Measurements from ENCODE around the gene NDUFB8.

The NDUFB8 gene

DNA sequence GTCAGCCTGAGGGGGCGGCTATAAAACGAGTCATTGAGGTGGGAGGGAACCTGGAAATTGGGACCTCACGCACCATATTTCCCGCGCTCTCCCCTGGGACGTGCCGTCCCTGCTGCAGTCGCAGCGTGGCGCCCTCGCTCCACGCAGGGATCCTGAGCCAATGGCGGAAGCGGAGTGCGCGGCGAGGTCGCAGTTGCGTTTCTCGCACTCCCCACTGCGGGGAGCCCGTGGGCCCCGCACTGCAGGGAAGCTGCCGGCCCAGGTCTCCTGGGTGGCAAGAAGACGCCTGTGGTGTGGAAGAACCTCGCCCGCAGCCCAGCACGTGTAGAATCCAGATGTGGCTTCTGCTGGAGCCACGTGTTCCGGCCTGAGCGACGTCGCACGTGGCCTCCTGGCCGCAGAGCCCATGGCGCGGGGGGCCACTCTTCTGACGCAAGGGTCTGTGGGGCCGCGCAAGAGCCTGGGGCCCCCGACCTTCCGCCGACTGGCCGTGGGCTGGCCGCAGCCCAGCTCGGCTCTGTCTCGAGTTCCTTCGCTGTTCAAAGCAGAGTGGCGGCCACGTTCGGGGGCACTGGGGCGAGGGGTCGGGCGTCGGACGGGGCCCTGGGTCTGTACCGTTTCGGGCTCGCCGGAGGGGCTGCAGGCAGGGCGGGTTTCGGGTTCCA is 32.5 kb upstream of the NDUFB8 start (continued):
- TF ChIP-seq ZFHX2 (tag by site-specific recombination; conservative IDR thresholded peaks at IDR 0.05), result peak; percentile 64
- 0 out of 2 replicates have a peak, but pooled peaks have one; percentile 11 for TF ChIP-seq ZNF366 (tag by site-specific recombination; conservative IDR thresholded peaks at IDR 0.05)
- TF ChIP-seq ZNF610 (tag by site-specific recombination; IDR thresholded peaks at IDR 0.05; ENCODE audit: borderline replicate concordance), result no peak
- TF ChIP-seq ZFP69B (tag by site-specific recombination; IDR thresholded peaks at IDR 0.05), result peak; percentile 71; the same call in 1 of the 2 replicates
- TF ChIP-seq SCRT2 (tag by site-specific recombination; IDR thresholded peaks at IDR 0.05), result no peak
- no peak for TF ChIP-seq ZBTB20 (tag by site-specific recombination; IDR thresholded peaks at IDR 0.05)

DNA sequence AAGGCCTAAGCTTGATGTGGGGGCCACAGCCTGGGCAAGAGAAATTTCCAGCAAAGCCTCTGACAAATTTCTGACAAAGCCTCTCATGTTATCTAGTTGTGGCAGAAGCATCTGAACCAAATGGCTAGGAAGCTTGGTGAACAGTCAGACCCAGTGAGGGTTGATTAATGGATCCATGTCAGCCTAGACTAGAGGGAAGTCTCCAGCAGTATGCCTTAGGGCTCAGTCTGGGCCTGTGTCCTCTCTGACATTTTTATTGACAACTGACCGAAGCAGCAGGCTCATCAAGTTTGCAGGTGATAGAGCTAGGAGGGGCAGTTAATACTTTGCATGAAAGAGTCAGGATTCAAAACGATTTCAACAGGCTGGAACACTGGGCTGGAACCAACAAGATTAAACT is 31.3 kb upstream of the NDUFB8 start:
- CTCF ChIA-PET, result interaction anchor here (0.6 to 5.8 kb wide), 20 partner anchors 9 to 396 kb away, joined by 3 to 197 read pairs (median 5); partner anchors contain the start of gene PAX2
- H3K27ac ChIP-seq (ENCODE audit: extremely low read depth, low read depth, low read length), result no peak overlapping the region
- H3K4me3 ChIP-seq (ENCODE audit: low read depth, low read length), result no peak overlapping the region
- H3K4me1 ChIP-seq (ENCODE audit: control insufficient read depth, insufficient read depth, low read length), result no peaks in the 10 kb centered on the region
- POLR2A ChIA-PET, result interaction anchor here (1.1 to 1.4 kb wide), 2 partner anchors 183 to 318 kb away, joined by 3 to 5 read pairs; no protein-coding TSS in a partner anchor
- H3K36me3 ChIP-seq (ENCODE audit: control insufficient read depth in 2 of 2, insufficient read depth in 1 of 2, low read length in 2 of 2), result peaks cover 0 to 25% of the 10 kb centered on the region in 2 experiments; a peak in 1 of 3 replicates
- no peak for TF ChIP-seq ZNF654 (tag by site-specific recombination; IDR thresholded peaks at IDR 0.05; ENCODE audit: low read depth)
- TF ChIP-seq ZNF791 (tag by site-specific recombination; IDR thresholded peaks at IDR 0.05), result no peak
- no peak for TF ChIP-seq ZNF843 (tag by site-specific recombination; IDR thresholded peaks at IDR 0.05)
- TF ChIP-seq ZBTB17 (tag by site-specific recombination; IDR thresholded peaks at IDR 0.05), result no peak
- no peak for TF ChIP-seq ZNF202 (tag by site-specific recombination; IDR thresholded peaks at IDR 0.05; ENCODE audit: borderline replicate concordance)
- no peak for TF ChIP-seq ZNF555 (tag by site-specific recombination; conservative IDR thresholded peaks at IDR 0.05)
- no peak for TF ChIP-seq ZNF777 (tag by site-specific recombination; IDR thresholded peaks at IDR 0.05; ENCODE audit: borderline replicate concordance)
- no peak for TF ChIP-seq HOXD13 (CRISPR knock-in tag; IDR thresholded peaks at IDR 0.05; ENCODE audit: borderline replicate concordance)
- TF ChIP-seq WT1 (tag by site-specific recombination; IDR thresholded peaks at IDR 0.05), result no peak
- TF ChIP-seq, protein P1, sequence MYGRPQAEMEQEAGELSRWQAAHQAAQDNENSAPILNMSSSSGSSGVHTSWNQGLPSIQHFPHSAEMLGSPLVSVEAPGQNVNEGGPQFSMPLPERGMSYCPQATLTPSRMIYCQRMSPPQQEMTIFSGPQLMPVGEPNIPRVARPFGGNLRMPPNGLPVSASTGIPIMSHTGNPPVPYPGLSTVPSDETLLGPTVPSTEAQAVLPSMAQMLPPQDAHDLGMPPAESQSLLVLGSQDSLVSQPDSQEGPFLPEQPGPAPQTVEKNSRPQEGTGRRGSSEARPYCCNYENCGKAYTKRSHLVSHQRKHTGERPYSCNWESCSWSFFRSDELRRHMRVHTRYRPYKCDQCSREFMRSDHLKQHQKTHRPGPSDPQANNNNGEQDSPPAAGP (tag by site-specific recombination; IDR thresholded peaks at IDR 0.05), result no peak
- TF ChIP-seq, protein P2, sequence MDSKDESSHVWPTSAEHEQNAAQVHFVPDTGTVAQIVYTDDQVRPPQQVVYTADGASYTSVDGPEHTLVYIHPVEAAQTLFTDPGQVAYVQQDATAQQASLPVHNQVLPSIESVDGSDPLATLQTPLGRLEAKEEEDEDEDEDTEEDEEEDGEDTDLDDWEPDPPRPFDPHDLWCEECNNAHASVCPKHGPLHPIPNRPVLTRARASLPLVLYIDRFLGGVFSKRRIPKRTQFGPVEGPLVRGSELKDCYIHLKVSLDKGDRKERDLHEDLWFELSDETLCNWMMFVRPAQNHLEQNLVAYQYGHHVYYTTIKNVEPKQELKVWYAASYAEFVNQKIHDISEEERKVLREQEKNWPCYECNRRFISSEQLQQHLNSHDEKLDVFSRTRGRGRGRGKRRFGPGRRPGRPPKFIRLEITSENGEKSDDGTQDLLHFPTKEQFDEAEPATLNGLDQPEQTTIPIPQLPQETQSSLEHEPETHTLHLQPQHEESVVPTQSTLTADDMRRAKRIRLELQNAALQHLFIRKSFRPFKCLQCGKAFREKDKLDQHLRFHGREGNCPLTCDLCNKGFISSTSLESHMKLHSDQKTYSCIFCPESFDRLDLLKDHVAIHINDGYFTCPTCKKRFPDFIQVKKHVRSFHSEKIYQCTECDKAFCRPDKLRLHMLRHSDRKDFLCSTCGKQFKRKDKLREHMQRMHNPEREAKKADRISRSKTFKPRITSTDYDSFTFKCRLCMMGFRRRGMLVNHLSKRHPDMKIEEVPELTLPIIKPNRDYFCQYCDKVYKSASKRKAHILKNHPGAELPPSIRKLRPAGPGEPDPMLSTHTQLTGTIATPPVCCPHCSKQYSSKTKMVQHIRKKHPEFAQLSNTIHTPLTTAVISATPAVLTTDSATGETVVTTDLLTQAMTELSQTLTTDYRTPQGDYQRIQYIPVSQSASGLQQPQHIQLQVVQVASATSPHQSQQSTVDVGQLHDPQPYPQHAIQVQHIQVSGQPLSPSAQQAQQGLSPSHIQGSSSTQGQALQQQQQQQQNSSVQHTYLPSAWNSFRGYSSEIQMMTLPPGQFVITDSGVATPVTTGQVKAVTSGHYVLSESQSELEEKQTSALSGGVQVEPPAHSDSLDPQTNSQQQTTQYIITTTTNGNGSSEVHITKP (tag by site-specific recombination; IDR thresholded peaks at IDR 0.05), result no peak
- TF ChIP-seq ZBTB7A (tag by site-specific recombination; IDR thresholded peaks at IDR 0.05; ENCODE audit: low read depth), result no peak
- no peak for TF ChIP-seq ZNF239 (tag by site-specific recombination; IDR thresholded peaks at IDR 0.05)
- TF ChIP-seq, protein P3, sequence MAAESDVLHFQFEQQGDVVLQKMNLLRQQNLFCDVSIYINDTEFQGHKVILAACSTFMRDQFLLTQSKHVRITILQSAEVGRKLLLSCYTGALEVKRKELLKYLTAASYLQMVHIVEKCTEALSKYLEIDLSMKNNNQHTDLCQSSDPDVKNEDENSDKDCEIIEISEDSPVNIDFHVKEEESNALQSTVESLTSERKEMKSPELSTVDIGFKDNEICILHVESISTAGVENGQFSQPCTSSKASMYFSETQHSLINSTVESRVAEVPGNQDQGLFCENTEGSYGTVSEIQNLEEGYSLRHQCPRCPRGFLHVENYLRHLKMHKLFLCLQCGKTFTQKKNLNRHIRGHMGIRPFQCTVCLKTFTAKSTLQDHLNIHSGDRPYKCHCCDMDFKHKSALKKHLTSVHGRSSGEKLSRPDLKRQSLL (tag by site-specific recombination; IDR thresholded peaks at IDR 0.05), result no peak
- TF ChIP-seq ZNF184 (tag by site-specific recombination; IDR thresholded peaks at IDR 0.05), result no peak
- TF ChIP-seq, protein P4, sequence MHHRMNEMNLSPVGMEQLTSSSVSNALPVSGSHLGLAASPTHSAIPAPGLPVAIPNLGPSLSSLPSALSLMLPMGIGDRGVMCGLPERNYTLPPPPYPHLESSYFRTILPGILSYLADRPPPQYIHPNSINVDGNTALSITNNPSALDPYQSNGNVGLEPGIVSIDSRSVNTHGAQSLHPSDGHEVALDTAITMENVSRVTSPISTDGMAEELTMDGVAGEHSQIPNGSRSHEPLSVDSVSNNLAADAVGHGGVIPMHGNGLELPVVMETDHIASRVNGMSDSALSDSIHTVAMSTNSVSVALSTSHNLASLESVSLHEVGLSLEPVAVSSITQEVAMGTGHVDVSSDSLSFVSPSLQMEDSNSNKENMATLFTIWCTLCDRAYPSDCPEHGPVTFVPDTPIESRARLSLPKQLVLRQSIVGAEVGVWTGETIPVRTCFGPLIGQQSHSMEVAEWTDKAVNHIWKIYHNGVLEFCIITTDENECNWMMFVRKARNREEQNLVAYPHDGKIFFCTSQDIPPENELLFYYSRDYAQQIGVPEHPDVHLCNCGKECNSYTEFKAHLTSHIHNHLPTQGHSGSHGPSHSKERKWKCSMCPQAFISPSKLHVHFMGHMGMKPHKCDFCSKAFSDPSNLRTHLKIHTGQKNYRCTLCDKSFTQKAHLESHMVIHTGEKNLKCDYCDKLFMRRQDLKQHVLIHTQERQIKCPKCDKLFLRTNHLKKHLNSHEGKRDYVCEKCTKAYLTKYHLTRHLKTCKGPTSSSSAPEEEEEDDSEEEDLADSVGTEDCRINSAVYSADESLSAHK (tag by site-specific recombination; IDR thresholded peaks at IDR 0.05), result no peak
- H3K9me3 ChIP-seq (ENCODE audit: control insufficient read depth, insufficient read depth, low read depth, low read length), result no peaks in the 10 kb centered on the region
